ENCODE data around the gene RPS25.

DNA sequence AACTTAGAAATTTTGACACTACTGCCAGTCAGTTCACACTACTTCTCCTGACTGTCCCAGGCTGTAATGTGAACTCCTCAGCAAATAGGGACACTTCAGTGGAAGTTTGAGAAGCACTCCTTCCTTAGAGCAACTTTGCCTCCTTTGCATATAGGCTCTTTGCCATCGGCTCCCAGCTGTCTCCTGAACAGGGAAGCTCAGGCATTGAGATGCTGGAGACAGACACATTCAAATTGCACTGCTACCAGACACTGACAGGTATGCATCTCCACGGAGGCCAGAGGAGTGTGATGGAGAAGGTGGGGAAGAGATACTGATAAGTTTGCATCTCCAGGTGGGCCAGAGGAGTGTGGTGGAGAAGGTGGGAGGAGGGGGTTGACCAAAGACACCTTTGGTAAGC lies 1.9 kb upstream of the RPS25 start:
- TF ChIP-seq, protein P1, sequence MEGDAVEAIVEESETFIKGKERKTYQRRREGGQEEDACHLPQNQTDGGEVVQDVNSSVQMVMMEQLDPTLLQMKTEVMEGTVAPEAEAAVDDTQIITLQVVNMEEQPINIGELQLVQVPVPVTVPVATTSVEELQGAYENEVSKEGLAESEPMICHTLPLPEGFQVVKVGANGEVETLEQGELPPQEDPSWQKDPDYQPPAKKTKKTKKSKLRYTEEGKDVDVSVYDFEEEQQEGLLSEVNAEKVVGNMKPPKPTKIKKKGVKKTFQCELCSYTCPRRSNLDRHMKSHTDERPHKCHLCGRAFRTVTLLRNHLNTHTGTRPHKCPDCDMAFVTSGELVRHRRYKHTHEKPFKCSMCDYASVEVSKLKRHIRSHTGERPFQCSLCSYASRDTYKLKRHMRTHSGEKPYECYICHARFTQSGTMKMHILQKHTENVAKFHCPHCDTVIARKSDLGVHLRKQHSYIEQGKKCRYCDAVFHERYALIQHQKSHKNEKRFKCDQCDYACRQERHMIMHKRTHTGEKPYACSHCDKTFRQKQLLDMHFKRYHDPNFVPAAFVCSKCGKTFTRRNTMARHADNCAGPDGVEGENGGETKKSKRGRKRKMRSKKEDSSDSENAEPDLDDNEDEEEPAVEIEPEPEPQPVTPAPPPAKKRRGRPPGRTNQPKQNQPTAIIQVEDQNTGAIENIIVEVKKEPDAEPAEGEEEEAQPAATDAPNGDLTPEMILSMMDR (IDR thresholded peaks at IDR 0.05), result no peak
- TF ChIP-seq JUND (IDR thresholded peaks at IDR 0.05) (no peak), SMC3 (IDR thresholded peaks at IDR 0.05; ENCODE audit: low read depth, low read length) (no peak), EP300 (IDR thresholded peaks at IDR 0.05; ENCODE audit: borderline replicate concordance in 1 of 2, low read depth in 1 of 2, low read length in 1 of 2) (no peak), GATA2 (CRISPR knock-in tag; IDR thresholded peaks at IDR 0.05) (no peak), YY1 (IDR thresholded peaks at IDR 0.05; ENCODE audit: low read depth) (no peak), TAF1 (IDR thresholded peaks at IDR 0.05; ENCODE audit: borderline replicate concordance, low read depth, low read length) (no peak), TEAD4 (IDR thresholded peaks at IDR 0.05; ENCODE audit: borderline replicate concordance, insufficient read depth) (no peak), EZH2phosphoT487 (IDR thresholded peaks at IDR 0.05; ENCODE audit: borderline replicate concordance, low read depth) (no peak), RFX5 (IDR thresholded peaks at IDR 0.05; ENCODE audit: low read length) (no peak)
- TF ChIP-seq, protein P2, sequence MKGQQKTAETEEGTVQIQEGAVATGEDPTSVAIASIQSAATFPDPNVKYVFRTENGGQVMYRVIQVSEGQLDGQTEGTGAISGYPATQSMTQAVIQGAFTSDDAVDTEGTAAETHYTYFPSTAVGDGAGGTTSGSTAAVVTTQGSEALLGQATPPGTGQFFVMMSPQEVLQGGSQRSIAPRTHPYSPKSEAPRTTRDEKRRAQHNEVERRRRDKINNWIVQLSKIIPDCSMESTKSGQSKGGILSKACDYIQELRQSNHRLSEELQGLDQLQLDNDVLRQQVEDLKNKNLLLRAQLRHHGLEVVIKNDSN (IDR thresholded peaks at IDR 0.05; ENCODE audit: borderline replicate concordance, low read depth), result no peak
- TF ChIP-seq, protein P3, sequence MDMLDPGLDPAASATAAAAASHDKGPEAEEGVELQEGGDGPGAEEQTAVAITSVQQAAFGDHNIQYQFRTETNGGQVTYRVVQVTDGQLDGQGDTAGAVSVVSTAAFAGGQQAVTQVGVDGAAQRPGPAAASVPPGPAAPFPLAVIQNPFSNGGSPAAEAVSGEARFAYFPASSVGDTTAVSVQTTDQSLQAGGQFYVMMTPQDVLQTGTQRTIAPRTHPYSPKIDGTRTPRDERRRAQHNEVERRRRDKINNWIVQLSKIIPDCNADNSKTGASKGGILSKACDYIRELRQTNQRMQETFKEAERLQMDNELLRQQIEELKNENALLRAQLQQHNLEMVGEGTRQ (IDR thresholded peaks at IDR 0.05; ENCODE audit: borderline replicate concordance, low read depth, low read length), result no peak
- TF ChIP-seq, protein P4, sequence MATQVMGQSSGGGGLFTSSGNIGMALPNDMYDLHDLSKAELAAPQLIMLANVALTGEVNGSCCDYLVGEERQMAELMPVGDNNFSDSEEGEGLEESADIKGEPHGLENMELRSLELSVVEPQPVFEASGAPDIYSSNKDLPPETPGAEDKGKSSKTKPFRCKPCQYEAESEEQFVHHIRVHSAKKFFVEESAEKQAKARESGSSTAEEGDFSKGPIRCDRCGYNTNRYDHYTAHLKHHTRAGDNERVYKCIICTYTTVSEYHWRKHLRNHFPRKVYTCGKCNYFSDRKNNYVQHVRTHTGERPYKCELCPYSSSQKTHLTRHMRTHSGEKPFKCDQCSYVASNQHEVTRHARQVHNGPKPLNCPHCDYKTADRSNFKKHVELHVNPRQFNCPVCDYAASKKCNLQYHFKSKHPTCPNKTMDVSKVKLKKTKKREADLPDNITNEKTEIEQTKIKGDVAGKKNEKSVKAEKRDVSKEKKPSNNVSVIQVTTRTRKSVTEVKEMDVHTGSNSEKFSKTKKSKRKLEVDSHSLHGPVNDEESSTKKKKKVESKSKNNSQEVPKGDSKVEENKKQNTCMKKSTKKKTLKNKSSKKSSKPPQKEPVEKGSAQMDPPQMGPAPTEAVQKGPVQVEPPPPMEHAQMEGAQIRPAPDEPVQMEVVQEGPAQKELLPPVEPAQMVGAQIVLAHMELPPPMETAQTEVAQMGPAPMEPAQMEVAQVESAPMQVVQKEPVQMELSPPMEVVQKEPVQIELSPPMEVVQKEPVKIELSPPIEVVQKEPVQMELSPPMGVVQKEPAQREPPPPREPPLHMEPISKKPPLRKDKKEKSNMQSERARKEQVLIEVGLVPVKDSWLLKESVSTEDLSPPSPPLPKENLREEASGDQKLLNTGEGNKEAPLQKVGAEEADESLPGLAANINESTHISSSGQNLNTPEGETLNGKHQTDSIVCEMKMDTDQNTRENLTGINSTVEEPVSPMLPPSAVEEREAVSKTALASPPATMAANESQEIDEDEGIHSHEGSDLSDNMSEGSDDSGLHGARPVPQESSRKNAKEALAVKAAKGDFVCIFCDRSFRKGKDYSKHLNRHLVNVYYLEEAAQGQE (IDR thresholded peaks at IDR 0.05; ENCODE audit: low read depth, low read length), result no peak

All from SK-N-SH (cell line).